ENCODE results near the gene TAF1A.

The TAF1A gene

GRCh38 chr1:222539951-222540597 lies 49.7 kb downstream of the TAF1A start:
- Mint-ChIP-seq H3K9me3 (no peaks in the 10 kb centered on the region), H3K4me1 (ENCODE audit: low read depth) (no peaks in the 10 kb centered on the region), H3K36me3 (ENCODE audit: low read depth) (no peaks in the 10 kb centered on the region), H3K27ac (no peak overlapping the region), H3K4me3 (no peak overlapping the region), H3K27me3 (ENCODE audit: low read depth) (peaks cover 5% of the 10 kb centered on the region)
- DNase-seq (ENCODE audit: low spot score) = no peak

- Mint-ChIP-seq H3K36me3 (ENCODE audit: low read depth) (no peaks in the 10 kb centered on the region), H3K27ac (no peak overlapping the region), H3K9me3 (no peaks in the 10 kb centered on the region), H3K4me3 (no peak overlapping the region), H3K4me1 (ENCODE audit: low read depth) (no peaks in the 10 kb centered on the region), H3K27me3 (ENCODE audit: low read depth) (peaks cover 13% of the 10 kb centered on the region)
- no peak for DNase-seq (ENCODE audit: low spot score)
These were observed 54.3 kb downstream of the TAF1A start for GRCh38 chr1:222535455-222535854.

- Mint-ChIP-seq H3K27me3 (ENCODE audit: low read depth) (peaks cover 12% of the 10 kb centered on the region), H3K4me3 (no peak overlapping the region), H3K27ac (no peak overlapping the region), H3K9me3 (no peaks in the 10 kb centered on the region), H3K36me3 (ENCODE audit: low read depth) (no peaks in the 10 kb centered on the region), H3K4me1 (ENCODE audit: low read depth) (peaks cover 2% of the 10 kb centered on the region)
- DNase-seq (ENCODE audit: low spot score) = no peak
These were observed 58.9 kb downstream of the TAF1A start for GRCh38 chr1:222530852-222531251.

- Mint-ChIP-seq H3K9me3 (no peaks in the 10 kb centered on the region), H3K36me3 (ENCODE audit: low read depth) (no peaks in the 10 kb centered on the region), H3K27me3 (ENCODE audit: low read depth) (peaks cover 8% of the 10 kb centered on the region), H3K4me3 (no peak overlapping the region), H3K27ac (no peak overlapping the region), H3K4me1 (ENCODE audit: low read depth) (peaks cover 2% of the 10 kb centered on the region)
- no peak for DNase-seq (ENCODE audit: low spot score)
These were observed 59.8 kb downstream of the TAF1A start for GRCh38 chr1:222529916-222530315.

GRCh38 chr1:222529181-222529580 lies 60.6 kb downstream of the TAF1A start:
- Mint-ChIP-seq H3K27me3 (ENCODE audit: low read depth) (peaks cover 8% of the 10 kb centered on the region), H3K9me3 (no peaks in the 10 kb centered on the region), H3K4me3 (no peak overlapping the region), H3K36me3 (ENCODE audit: low read depth) (no peaks in the 10 kb centered on the region), H3K4me1 (ENCODE audit: low read depth) (peaks cover 2% of the 10 kb centered on the region), H3K27ac (no peak overlapping the region)
- DNase-seq (ENCODE audit: low spot score) = no peak

GRCh38 chr1:222525951-222526350 lies 63.8 kb downstream of the TAF1A start:
- Mint-ChIP-seq H3K27me3 (ENCODE audit: low read depth) (peaks cover 6% of the 10 kb centered on the region), H3K4me3 (no peak overlapping the region), H3K36me3 (ENCODE audit: low read depth) (no peaks in the 10 kb centered on the region), H3K4me1 (ENCODE audit: low read depth) (peaks cover 2% of the 10 kb centered on the region), H3K9me3 (no peaks in the 10 kb centered on the region), H3K27ac (no peak overlapping the region)
- DNase-seq (ENCODE audit: low spot score) = no peak

- peaks cover 6% of the 10 kb centered on the region for H3K27me3 Mint-ChIP-seq (ENCODE audit: low read depth)
- peaks cover 2% of the 10 kb centered on the region for H3K4me1 Mint-ChIP-seq (ENCODE audit: low read depth)
- no peak for DNase-seq (ENCODE audit: low spot score)
- H3K36me3 Mint-ChIP-seq (ENCODE audit: low read depth) = no peaks in the 10 kb centered on the region
- H3K4me3 Mint-ChIP-seq = no peak overlapping the region
- no peaks in the 10 kb centered on the region for H3K9me3 Mint-ChIP-seq
- H3K27ac Mint-ChIP-seq = no peak overlapping the region
These were observed 65.9 kb downstream of the TAF1A start for GRCh38 chr1:222523852-222524251.

GRCh38 chr1:222522105-222522915 lies 67.4 kb downstream of the TAF1A start:
- H3K4me3 Mint-ChIP-seq = no peak overlapping the region
- DNase-seq (ENCODE audit: low spot score) = no peak
- no peak overlapping the region for H3K27ac Mint-ChIP-seq
- H3K27me3 Mint-ChIP-seq (ENCODE audit: low read depth) = peaks cover 6% of the 10 kb centered on the region
- H3K36me3 Mint-ChIP-seq (ENCODE audit: low read depth) = no peaks in the 10 kb centered on the region
- no peaks in the 10 kb centered on the region for H3K9me3 Mint-ChIP-seq
- peaks cover 2% of the 10 kb centered on the region for H3K4me1 Mint-ChIP-seq (ENCODE audit: low read depth)

- no peaks in the 10 kb centered on the region for H3K9me3 Mint-ChIP-seq
- no peaks in the 10 kb centered on the region for H3K36me3 Mint-ChIP-seq (ENCODE audit: low read depth)
- no peak overlapping the region for H3K4me3 Mint-ChIP-seq
- DNase-seq (ENCODE audit: low spot score) = no peak
- H3K27ac Mint-ChIP-seq = no peak overlapping the region
- peaks cover 6% of the 10 kb centered on the region for H3K27me3 Mint-ChIP-seq (ENCODE audit: low read depth)
- H3K4me1 Mint-ChIP-seq (ENCODE audit: low read depth) = peaks cover 2% of the 10 kb centered on the region
These were observed 68.2 kb downstream of the TAF1A start for GRCh38 chr1:222521299-222522104.

Measured in T-helper 2 cell treated with Interferon-gamma antibody and Interleukin-4, amounts not matched to agents 5 μg/mL and 100 μg/mL, for 36 hours (primary cell).